IMR-90 (cell line): ENCODE results near the gene WHRN.

ENCODE experiments used
- CTCF ChIP-seq: conservative IDR thresholded peaks from 2 replicates; pipeline ENCODE4 v1.5.1; 2012; ENCODE audit warnings: mild to moderate bottlenecking, low read depth, low read length, improper control_type of control experiment
- MXI1 ChIP-seq: IDR thresholded peaks from 2 replicates; pipeline ENCODE4 v1.6.1; 2012; ENCODE audit warnings: low read depth, mild to moderate bottlenecking, low read length, moderate library complexity, borderline replicate concordance
- POLR2A ChIP-seq: IDR thresholded peaks from 2 replicates; pipeline ENCODE4 v1.6.1; 2012; ENCODE audit warnings: mild to moderate bottlenecking, low read depth, low read length

- TF ChIP-seq CTCF (peak; percentile 43), MXI1 (no peak), POLR2A (no peak)
Measured at GRCh38 chr9:114507726-114508125, 2.5 kb upstream of the WHRN start.
